ENCODE results near the gene SPINT2.

DNA sequence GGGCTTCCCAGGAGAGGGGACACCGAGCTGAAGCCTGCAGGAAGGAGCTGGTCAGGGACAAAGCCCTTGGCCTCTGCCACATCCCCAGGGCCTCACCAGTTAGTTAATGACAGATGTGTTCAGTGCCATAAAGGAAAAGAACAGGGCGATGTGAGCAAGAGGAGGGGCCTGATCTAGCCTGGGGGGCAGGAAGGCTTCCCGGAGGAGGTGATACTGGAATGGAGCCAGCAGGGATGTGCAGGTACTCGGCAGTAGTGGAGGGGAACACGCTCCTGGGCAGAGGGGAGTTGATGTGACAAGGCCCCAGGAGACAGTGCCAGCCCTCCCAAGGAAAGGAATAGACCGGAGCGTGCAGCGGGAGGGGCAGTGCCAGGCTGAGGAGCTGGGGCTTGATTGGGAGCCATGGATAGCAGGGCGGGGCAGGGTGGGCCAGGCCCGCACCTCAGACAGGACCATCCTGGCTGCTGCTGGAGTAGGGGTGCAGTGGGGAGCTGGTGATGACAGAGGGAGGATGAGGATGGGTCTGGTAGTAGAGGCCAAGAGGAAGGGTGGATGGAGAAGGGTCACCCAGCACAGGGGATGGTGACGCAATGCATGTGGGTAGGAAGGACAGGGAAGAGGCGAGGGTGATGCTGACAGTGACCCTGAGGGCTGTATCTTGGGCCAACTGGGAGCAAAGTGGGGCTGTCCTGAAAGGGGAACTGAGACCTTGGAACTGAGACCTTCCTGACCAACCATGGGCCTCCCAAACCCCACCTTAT, 43.8 kb downstream of the SPINT2 start:
- TF ChIP-seq CTCF (IDR thresholded peaks at IDR 0.05), result no peak
- TF ChIP-seq EZH2 (IDR thresholded peaks at IDR 0.05; ENCODE audit: borderline replicate concordance, insufficient read depth, low read depth, low read length, poor library complexity, severe bottlenecking), result no peak

Data from B cell (primary cell).